GM12801 (cell line): ENCODE results near the gene DCBLD2.

Experiments
- TF ChIP-seq, protein P1 (sequence below): IDR thresholded peaks from one replicate; pipeline ENCODE4 v1.5.1; 2011; ENCODE audit warnings: control low read depth; ENCODE audit not compliant: insufficient read length; ENCODE audit errors: extremely low read depth

Gene DCBLD2

DNA sequence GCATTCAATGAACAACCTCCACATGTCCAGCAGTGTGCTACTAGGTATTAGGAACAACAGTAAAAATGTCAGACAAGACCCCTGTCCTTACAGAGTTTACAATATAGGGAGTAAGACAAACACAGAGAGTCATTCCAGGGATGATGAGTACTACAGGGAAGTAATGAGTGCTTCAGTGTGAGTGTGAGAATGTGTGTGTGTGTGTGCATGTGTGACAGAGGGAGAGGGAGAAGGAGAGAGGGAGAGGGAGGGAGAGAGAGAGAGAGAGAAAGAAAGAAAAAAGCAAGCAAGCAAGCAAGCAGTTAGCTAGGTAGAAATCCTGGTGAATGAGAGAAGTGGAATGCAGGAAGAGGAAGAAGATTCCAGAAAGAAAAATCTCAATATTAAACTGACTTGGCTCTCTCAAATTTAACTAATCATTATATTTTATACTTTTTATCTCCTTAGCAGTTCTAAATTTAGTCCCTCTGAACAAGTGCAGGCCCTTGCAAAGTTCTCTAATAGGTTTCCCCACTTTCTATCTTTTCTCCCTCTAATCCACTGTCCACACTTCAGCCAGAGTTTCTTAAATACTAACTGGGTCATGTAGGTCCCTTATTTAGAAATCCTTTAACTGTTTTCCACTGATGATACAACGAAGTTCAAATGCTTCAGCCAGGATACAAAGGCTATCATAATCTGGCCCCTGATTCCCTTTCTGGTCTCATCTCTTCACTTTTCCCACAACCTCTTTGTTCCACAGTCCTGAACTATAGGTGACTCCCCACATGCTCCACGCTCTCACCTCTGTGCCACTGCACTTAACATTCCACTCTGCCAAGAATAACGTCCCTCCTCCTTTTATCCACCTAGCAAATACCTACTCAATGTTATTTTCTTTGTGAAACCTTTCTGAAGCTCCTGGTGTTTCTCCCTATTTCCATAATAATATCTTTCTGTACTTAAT, 10.3 kb downstream of the DCBLD2 start:
- TF ChIP-seq, protein P1, sequence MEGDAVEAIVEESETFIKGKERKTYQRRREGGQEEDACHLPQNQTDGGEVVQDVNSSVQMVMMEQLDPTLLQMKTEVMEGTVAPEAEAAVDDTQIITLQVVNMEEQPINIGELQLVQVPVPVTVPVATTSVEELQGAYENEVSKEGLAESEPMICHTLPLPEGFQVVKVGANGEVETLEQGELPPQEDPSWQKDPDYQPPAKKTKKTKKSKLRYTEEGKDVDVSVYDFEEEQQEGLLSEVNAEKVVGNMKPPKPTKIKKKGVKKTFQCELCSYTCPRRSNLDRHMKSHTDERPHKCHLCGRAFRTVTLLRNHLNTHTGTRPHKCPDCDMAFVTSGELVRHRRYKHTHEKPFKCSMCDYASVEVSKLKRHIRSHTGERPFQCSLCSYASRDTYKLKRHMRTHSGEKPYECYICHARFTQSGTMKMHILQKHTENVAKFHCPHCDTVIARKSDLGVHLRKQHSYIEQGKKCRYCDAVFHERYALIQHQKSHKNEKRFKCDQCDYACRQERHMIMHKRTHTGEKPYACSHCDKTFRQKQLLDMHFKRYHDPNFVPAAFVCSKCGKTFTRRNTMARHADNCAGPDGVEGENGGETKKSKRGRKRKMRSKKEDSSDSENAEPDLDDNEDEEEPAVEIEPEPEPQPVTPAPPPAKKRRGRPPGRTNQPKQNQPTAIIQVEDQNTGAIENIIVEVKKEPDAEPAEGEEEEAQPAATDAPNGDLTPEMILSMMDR = no peak

DNA sequence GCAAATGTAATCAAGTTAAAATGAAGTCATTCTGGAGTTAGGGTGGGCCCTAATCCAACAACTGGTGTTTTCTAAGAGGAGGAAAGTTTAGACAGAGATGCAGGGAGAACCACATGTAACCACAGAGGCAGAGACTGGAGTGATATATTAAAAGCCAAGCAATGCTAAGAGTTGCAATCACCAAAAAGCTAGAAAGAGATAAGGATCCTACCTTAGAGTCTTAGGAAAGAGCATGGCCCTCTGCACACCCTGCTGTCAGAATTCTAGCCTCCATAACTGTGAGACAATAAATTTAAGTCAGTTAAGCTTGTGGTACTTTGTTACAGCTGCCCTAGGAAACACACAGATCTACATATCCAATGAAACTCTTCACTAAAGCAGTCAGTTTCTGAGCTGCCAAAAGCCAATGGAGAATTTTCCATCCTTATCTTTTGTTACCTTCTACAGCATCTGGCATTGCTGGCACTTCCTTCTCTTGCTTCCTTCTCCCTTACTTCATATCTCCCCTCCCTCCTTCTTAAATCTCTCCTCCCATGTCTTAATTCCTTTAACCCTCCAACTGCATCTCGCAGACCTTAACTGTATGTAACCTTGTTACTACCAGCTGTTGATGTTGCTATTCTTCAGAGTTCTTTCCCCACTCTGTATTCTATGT, 11.2 kb downstream of the DCBLD2 start:
- TF ChIP-seq, protein P1 = no peak

DNA sequence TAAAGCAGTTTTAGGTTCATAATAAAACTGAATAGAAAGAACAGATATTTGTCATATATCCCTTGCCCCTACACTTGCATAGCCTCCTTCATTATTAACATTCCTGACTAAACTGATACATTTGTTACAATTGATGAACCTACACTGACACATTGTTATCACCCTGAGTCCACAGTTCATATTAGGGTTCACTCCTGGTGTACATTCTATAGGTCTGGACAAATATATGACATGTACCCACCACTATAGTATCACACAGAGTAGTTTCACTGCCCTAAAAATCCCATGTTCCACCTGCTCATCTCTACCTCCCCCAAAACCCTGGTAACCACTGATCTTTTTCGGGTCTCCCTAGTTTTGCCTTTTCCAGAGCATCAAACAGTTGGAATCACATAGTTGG, 13.8 kb downstream of the DCBLD2 start:
- TF ChIP-seq, protein P1 = no peak

DNA sequence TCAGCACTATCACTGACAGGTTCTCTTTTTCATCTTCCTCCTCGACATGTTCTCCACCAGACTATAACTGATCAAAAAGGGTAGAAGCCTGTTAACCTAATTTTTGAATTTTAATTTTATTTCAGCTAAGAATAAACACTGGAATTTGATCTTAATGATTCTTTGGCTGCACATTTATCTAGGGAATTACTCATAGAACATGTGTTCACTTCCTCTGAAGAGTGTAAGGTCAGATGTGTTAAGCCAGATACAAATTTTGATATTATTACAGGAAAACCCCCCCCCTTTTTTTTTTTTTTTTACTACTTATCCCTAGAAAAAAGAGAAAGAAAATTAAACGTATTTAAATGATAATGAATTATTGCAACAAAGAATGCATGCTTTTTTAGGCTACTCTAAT, 15.0 kb downstream of the DCBLD2 start:
- TF ChIP-seq, protein P1 = no peak

DNA sequence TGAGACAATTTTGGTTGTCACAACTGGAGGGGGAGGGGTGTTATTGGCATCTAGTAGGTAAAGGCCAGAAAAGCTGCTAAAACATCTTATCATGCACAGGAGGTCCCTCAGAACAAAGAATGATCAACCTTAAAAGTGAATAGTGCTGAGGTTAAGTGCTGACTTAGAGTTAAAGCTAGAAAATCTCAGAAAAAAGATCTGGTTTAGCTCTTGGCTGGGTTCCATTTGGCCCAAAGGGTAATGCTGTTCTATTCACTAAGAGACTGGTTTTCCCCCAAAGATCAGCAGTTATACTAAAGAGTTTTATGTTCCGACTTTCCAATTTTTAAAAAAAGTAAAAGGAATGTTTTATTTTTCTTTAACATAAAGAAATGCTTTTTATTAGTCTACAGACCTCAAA, 15.6 kb downstream of the DCBLD2 start:
- TF ChIP-seq, protein P1 = no peak

DNA sequence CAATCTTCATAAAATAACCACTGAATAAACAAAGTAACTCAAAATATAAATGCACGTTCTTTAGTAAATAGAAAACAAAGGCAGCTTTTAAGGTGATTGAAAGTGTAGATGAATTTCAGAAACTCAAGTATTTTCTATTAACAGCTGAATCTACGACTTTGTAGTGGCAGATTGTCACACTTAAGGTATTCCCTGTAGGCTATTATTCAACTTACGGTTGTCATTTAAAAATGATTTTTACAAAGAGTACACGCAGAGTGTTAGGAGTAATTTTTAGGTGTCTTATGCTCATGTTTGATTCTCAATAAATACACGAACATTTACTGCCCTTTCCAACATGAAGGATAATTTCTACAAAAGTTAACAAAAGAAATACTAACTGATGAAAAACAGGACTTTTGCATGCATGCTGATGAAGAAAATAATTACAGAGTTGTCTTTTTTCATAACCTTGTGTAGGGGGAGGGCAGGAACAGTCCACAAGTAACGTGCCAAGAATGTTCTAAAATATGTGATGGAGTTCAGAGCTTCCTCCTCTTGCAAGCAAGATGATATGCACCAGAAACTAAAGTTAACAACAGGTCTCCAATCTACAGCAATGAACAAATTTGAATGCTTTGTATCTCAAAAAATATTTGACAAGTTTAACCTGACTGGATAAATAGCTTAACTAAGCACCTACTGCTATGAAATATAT, 16.7 kb downstream of the DCBLD2 start:
- TF ChIP-seq, protein P1 = no peak

DNA sequence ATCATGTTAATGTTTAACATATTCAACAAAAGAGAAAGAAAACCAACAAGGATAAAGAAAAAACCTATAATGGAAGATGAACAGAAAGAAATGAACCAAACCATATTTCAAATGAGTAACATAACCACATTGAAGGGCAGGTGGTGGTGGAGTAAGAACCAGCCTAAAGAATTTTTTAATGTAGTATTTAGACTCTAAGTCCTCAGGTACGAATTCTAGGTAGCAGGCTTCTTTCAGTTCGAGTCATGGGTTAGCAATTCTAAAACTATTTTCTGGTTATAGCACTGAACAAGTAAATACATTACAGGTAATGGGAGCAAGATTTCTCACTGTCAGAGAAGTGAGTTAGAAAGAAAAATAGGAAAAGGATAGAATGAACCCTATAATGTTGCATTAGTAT, 24.4 kb downstream of the DCBLD2 start:
- TF ChIP-seq, protein P1 = no peak
